ENCODE data around the gene ZIM2.

DNA sequence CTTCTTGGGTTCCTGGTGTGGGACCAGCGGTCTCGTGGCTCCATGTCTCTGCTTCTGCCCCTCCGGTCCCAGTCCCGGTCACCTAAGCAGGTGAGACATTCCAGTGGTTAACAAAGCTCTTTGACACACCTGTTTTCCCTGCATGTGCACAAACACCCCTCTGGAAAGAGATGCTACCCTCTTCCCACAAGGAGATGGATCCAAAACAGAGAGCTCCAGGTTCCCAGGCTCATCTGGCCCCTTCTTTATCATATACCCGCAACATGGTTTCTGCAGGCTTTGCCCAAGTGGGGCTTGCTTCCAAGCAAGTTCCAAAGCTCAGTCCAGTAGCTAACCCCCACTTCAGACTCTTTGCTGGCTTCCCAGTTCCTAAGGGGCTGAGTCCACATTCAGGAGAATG, 17.8 kb downstream of the ZIM2 start:
- TF ChIP-seq, protein P1, sequence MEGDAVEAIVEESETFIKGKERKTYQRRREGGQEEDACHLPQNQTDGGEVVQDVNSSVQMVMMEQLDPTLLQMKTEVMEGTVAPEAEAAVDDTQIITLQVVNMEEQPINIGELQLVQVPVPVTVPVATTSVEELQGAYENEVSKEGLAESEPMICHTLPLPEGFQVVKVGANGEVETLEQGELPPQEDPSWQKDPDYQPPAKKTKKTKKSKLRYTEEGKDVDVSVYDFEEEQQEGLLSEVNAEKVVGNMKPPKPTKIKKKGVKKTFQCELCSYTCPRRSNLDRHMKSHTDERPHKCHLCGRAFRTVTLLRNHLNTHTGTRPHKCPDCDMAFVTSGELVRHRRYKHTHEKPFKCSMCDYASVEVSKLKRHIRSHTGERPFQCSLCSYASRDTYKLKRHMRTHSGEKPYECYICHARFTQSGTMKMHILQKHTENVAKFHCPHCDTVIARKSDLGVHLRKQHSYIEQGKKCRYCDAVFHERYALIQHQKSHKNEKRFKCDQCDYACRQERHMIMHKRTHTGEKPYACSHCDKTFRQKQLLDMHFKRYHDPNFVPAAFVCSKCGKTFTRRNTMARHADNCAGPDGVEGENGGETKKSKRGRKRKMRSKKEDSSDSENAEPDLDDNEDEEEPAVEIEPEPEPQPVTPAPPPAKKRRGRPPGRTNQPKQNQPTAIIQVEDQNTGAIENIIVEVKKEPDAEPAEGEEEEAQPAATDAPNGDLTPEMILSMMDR (IDR thresholded peaks at IDR 0.05), result no peak
- TF ChIP-seq POLR2A (IDR thresholded peaks at IDR 0.05), result no peak

Data from right lobe of liver (tissue), 4 donors.